Lung (tissue), 12 donors: Measurements from ENCODE around the gene KIRREL1. TPM values are rescaled to one million over a fixed set of nuclear protein-coding genes. Genes with fewer than 3 reads are reported as not detected.

Source experiments
- ATAC-seq: fragments of 200-7000 bp; cut with Tn5 transposase; one replicate; pipeline ENCODE4 v1.9.1; 2020; ENCODE audit warnings: moderate number of reproducible peaks; ENCODE audit not compliant: insufficient read depth, low FRiP score
- DNase-seq, 3 donors: peaks; one replicate each; pipeline ENCODE4 v3.0.0-alpha.2; 2013 to 2017
- H3K27ac ChIP-seq, 2 donors: one replicate each; pipeline ENCODE4 v1.5.1; 2013; ENCODE audit warnings: mild to moderate bottlenecking in 2 of 2, moderate library complexity in 2 of 2, control low read depth in 1 of 2, inconsistent platforms in 1 of 2, low read depth in 1 of 2, low read length in 1 of 2
- H3K27me3 ChIP-seq, 3 donors: one replicate each; pipeline ENCODE4 v1.5.1; 2013; ENCODE audit warnings: low read length in 2 of 3; ENCODE audit not compliant: control insufficient read depth in 3 of 3, insufficient read depth in 3 of 3
- H3K36me3 ChIP-seq, 4 donors: one replicate each; pipeline ENCODE4 v1.5.1; 2013; ENCODE audit warnings: low read length in 4 of 4, mild to moderate bottlenecking in 1 of 4, moderate library complexity in 1 of 4; ENCODE audit not compliant: control insufficient read depth in 4 of 4, insufficient read depth in 4 of 4
- H3K4me1 ChIP-seq, 5 donors: one replicate each; pipeline ENCODE4 v1.5.1; 2013; ENCODE audit warnings: low read length in 5 of 5, mild to moderate bottlenecking in 2 of 5, moderate library complexity in 1 of 5; ENCODE audit not compliant: control insufficient read depth in 5 of 5, insufficient read depth in 5 of 5
- H3K4me3 ChIP-seq: one replicate; pipeline ENCODE4 v1.5.1; 2013; ENCODE audit warnings: mild to moderate bottlenecking, control low read depth, moderate library complexity
- H3K9ac ChIP-seq, 2 donors: one replicate each; pipeline ENCODE4 v1.5.1; 2013; ENCODE audit warnings: low read length in 2 of 2, control low read depth in 1 of 2; ENCODE audit not compliant: insufficient read depth in 1 of 2
- H3K9me3 ChIP-seq, 4 donors: one replicate each; pipeline ENCODE4 v1.5.1; 2013; ENCODE audit warnings: low read length in 3 of 4, mild to moderate bottlenecking in 1 of 4, moderate library complexity in 1 of 4; ENCODE audit not compliant: control insufficient read depth in 4 of 4, insufficient read depth in 3 of 4
- CTCF ChIP-seq: IDR thresholded peaks from 2 replicates; pipeline ENCODE4 v1.5.1; 2012; ENCODE audit warnings: mild to moderate bottlenecking; ENCODE audit errors: control extremely low read depth, extremely low read depth
- WGBS, 2 donors: extraction: QIAGEN DNeasy Blood & Tissue Kit; methylation state at CpG; one replicate each; pipeline ENCODE4 v1.1.7; 2013; 5-methylcytosine and 5-hydroxymethylcytosine counted together
- polyA plus RNA-seq, 2 donors: library from polyadenylated mRNA; stranded (reverse); fragments of 200-250 nt; gene quantifications; one replicate each; pipeline ENCODE4 v1.2.1, GENCODE V29; 2013
- total RNA-seq, 2 donors: library from RNA; depleted of rRNA in 1 of 2; stranded (reverse); fragments of >200 nt in 1 of 2; gene quantifications; one replicate each; pipeline ENCODE4 v1.2.1, GENCODE V29; 2014 to 2021
- donor health status: control.
- donor health status: control.
- donor health status: Bipolar disorder and iron deficiency.
- donor health status: healthy.
- donor health status: DM: yes; HTN: yes; CAD: no.

The KIRREL1 gene
- total and polyA plus RNA-seq, 4 donors: 7.5 to 41.8 (median 26.5) TPM

GRCh38 chr1:157993918-157994605 is 617 bp downstream of the KIRREL1 start:
- WGBS, 2 donors: 1 to 4% methylated on average over 20 to 29 of the region's 29 CpGs
- Histone ChIP-seq H3K9ac (peak overlapping the region; percentile 63 to 97), H3K27ac (peak overlapping the region; percentile 54 to 69), H3K9me3 (no peaks in the 10 kb centered on the region), H3K27me3 (no peaks in the 10 kb centered on the region), H3K4me1 (peaks cover 0 to 41% (median 10%) of the 10 kb centered on the region in 5 donors), H3K4me3 (peak overlapping the region; percentile 57), H3K36me3 (peaks cover 0 to 2% (median 0%) of the 10 kb centered on the region in 4 donors)
- ATAC-seq (peak; percentile 20), DNase-seq (peak; percentile 57 to 72 (median 69))
- no peak for TF ChIP-seq CTCF

- Histone ChIP-seq H3K9me3 (no peaks in the 10 kb centered on the region), H3K27ac (peak overlapping the region in 1 of 2 donors; percentile 64), H3K4me1 (peaks cover 0 to 41% (median 16%) of the 10 kb centered on the region in 5 donors), H3K9ac (peak overlapping the region; percentile 44 to 94), H3K4me3 (peak overlapping the region; percentile 43), H3K27me3 (no peaks in the 10 kb centered on the region), H3K36me3 (peaks cover 0 to 6% (median 0%) of the 10 kb centered on the region in 4 donors)
- no peak for TF ChIP-seq CTCF
- ATAC-seq (no peak), DNase-seq (peak; percentile 62 to 83 (median 74))
- WGBS, 2 donors: 41 to 55% methylated on average over 13 of the region's 13 CpGs
Measured at GRCh38 chr1:157994704-157995582, 1.5 kb downstream of the KIRREL1 start.

GRCh38 chr1:157995583-157996169 is 2.2 kb downstream of the KIRREL1 start:
- ATAC-seq (no peak), DNase-seq (no peak)
- H3K4me3 ChIP-seq: no peak overlapping the region
- no peaks in the 10 kb centered on the region for H3K9me3 ChIP-seq
- no peak overlapping the region for H3K27ac ChIP-seq
- WGBS, 2 donors: 72 to 84% methylated on average over 3 of the region's 3 CpGs
- H3K27me3 ChIP-seq: no peaks in the 10 kb centered on the region
- peak overlapping the region; percentile 44 to 52 for H3K9ac ChIP-seq
- TF ChIP-seq CTCF: no peak
- peaks cover 0 to 41% (median 17%) of the 10 kb centered on the region in 5 donors for H3K4me1 ChIP-seq
- H3K36me3 ChIP-seq: peaks cover 0 to 8% (median 0%) of the 10 kb centered on the region in 4 donors
